A549 (cell line): ENCODE results near the gene CACNA1G. TPM values are rescaled to one million over a fixed set of nuclear protein-coding genes. Genes with fewer than 3 reads are reported as not detected.

Experiments
- ATAC-seq, 2 experiments: fragments of 200-7000 bp in 1 of 2; fragments of >200 bp in 1 of 2; cut with Nextera tagmentation in 1 of 2; cut with Tn5 transposase in 1 of 2; 3 replicates each; pipeline versions ENCODE4 v1.8.0 to v1.9.1; 2018 to 2020; ENCODE audit warnings: mild to moderate bottlenecking in 1 of 2, moderate library complexity in 1 of 2
- CTCF ChIA-PET: fragments of 300-600 bp; sonication (Branson Sonifier 250); formaldehyde crosslinking; extraction: SDS; loops from one replicate; lab custom pipeline; 2021; ENCODE audit warnings: antibody characterized with exemption, inconsistent platforms; lab: Yijun Ruan, JAX
- POLR2A ChIA-PET: fragments of 350-600 bp; formaldehyde crosslinking; extraction: SDS; loops from one replicate; lab custom pipeline; 2021; ENCODE audit warnings: antibody characterized with exemption, inconsistent platforms; lab: Yijun Ruan, JAX
- DNase-seq, 2 experiments: peaks; one replicate each; pipeline versions ENCODE4 v3.0.0 to v3.0.0-alpha.2; 2011 to 2016; ENCODE audit warnings: low read depth in 1 of 2, low spot score in 1 of 2
- FAIRE-seq: peaks from 2 replicates; lab custom pipeline; 2011; peaks lifted over from hg19 to GRCh38; lab: Jason Lieb, UNC
- H3K27ac ChIP-seq, 2 experiments: fragments of >200 bp; sonication (Bioruptor Twin); formaldehyde crosslinking; 3 replicates each; pipeline ENCODE4 v1.5.1; 2016 to 2017
- H3K4me1 ChIP-seq: fragments of >200 bp; sonication (Bioruptor Twin); formaldehyde crosslinking; 3 replicates; pipeline ENCODE4 v1.6.1; 2016
- H3K4me2 ChIP-seq: fragments of >200 bp; sonication (Bioruptor Twin); formaldehyde crosslinking; 3 replicates; pipeline ENCODE4 v1.6.1; 2016
- H3K4me3 ChIP-seq: fragments of >200 bp; sonication (Bioruptor Twin); formaldehyde crosslinking; 3 replicates; pipeline ENCODE4 v1.5.1; 2016
- H3K9me3 ChIP-seq: fragments of >200 bp; sonication (Bioruptor Twin); formaldehyde crosslinking; 3 replicates; pipeline ENCODE4 v1.6.1; 2016
- CHD4 ChIP-seq: fragments of 200-600 bp; sonication (generic); IDR thresholded peaks from 2 replicates; pipeline ENCODE4 v1.6.1; 2016; ENCODE audit warnings: antibody characterized with exemption, mild to moderate bottlenecking, borderline replicate concordance
- EHF ChIP-seq: fragments of 250-450 bp; sonication (Bioruptor Pico); IDR thresholded peaks from 2 replicates; pipeline ENCODE4 v1.5.0; 2020; ENCODE audit warnings: mild to moderate bottlenecking
- EHMT2 ChIP-seq: fragments of 200-600 bp; sonication (generic); IDR thresholded peaks from 2 replicates; pipeline ENCODE4 v1.6.1; 2016; ENCODE audit warnings: antibody characterized with exemption, low read depth, mild to moderate bottlenecking, moderate library complexity
- FOSL2 ChIP-seq, 2 experiments: fragments of 450-650 bp in 1 of 2; fragments of >200 bp in 1 of 2; sonication (Bioruptor Twin) in 1 of 2; formaldehyde crosslinking; IDR thresholded peaks; 2 replicates each; pipeline versions ENCODE4 v1.5.0 to v1.6.1; 2016 to 2020; ENCODE audit warnings: mild to moderate bottlenecking in 1 of 2, moderate library complexity in 1 of 2
- HOXB13 ChIP-seq: fragments of 250-450 bp; sonication (Bioruptor Pico); IDR thresholded peaks from 2 replicates; pipeline ENCODE4 v1.5.0; 2020; ENCODE audit warnings: low read depth, mild to moderate bottlenecking, moderate library complexity
- HOXB5 ChIP-seq: fragments of 250-450 bp; sonication (Bioruptor Pico); IDR thresholded peaks from 2 replicates; pipeline ENCODE4 v1.5.0; 2020; ENCODE audit warnings: mild to moderate bottlenecking, moderate library complexity
- KDM1A ChIP-seq: fragments of 200-600 bp; sonication (generic); IDR thresholded peaks from 2 replicates; pipeline ENCODE4 v1.6.1; 2016; ENCODE audit warnings: low read depth, mild to moderate bottlenecking
- MAFK ChIP-seq: fragments of 450-650 bp; IDR thresholded peaks from 2 replicates; pipeline ENCODE4 v1.6.1; 2014; ENCODE audit not compliant: partially characterized antibody
- MAZ ChIP-seq: fragments of 150-350 bp; IDR thresholded peaks from 2 replicates; pipeline ENCODE4 v1.6.1; 2014; ENCODE audit warnings: antibody characterized with exemption, low read depth, low read length, borderline replicate concordance
- MYC ChIP-seq: IDR thresholded peaks from 2 replicates; pipeline ENCODE4 v1.6.1; 2012; ENCODE audit warnings: mild to moderate bottlenecking, inconsistent platforms, low read length, improper control_type of control experiment, borderline replicate concordance
- NR3C1 ChIP-seq: fragments of >200 bp; sonication (Bioruptor Twin); formaldehyde crosslinking; IDR thresholded peaks from 3 replicates; pipeline ENCODE4 v1.6.1; 2017
- POLR2AphosphoS2 ChIP-seq: conservative IDR thresholded peaks from 2 replicates; pipeline ENCODE4 v1.6.1; 2012; ENCODE audit warnings: low read length, improper control_type of control experiment, inconsistent platforms
- RARB ChIP-seq: fragments of 250-450 bp; sonication (Bioruptor Pico); IDR thresholded peaks from 2 replicates; pipeline ENCODE4 v1.8.0; 2021; ENCODE audit warnings: mild to moderate bottlenecking, moderate library complexity
- RCOR1 ChIP-seq: fragments of 150-350 bp; IDR thresholded peaks from 2 replicates; pipeline ENCODE4 v1.6.1; 2014; ENCODE audit warnings: antibody characterized with exemption, low read length, low read depth
- TP53 ChIP-seq: fragments of 250-450 bp; sonication (Bioruptor Pico); IDR thresholded peaks from 2 replicates; pipeline ENCODE4 v1.5.0; 2021; ENCODE audit warnings: mild to moderate bottlenecking, moderate library complexity
- ZC3H11A ChIP-seq: fragments of 450-650 bp; IDR thresholded peaks from 2 replicates; pipeline ENCODE4 v1.6.1; 2014; ENCODE audit warnings: antibody characterized with exemption, mild to moderate bottlenecking
- ZFP36 ChIP-seq: fragments of 450-650 bp; IDR thresholded peaks from 2 replicates; pipeline ENCODE4 v1.6.1; 2014; ENCODE audit warnings: borderline replicate concordance; ENCODE audit not compliant: partially characterized antibody
- ZNF302 ChIP-seq: fragments of 250-450 bp; sonication (Bioruptor Pico); IDR thresholded peaks from 2 replicates; pipeline ENCODE4 v1.9.0; 2021; ENCODE audit warnings: inconsistent platforms, mild to moderate bottlenecking, moderate library complexity
- ZSCAN20 ChIP-seq: fragments of 250-450 bp; sonication (Bioruptor Pico); IDR thresholded peaks from 2 replicates; pipeline ENCODE4 v1.8.0; 2022; ENCODE audit warnings: mild to moderate bottlenecking, moderate library complexity
- WGBS: methylation state at CpG from one replicate; pipeline ENCODE4 v1.1.6; 2017; ENCODE audit errors: missing lambda C conversion rate; 5-methylcytosine and 5-hydroxymethylcytosine counted together
- polyA plus RNA-seq, 4 experiments: library from polyadenylated mRNA; depleted of rRNA in 3 of 4; stranded (reverse); fragments of >200 nt; fragmentation: RNase III in 1 of 4; extraction: RNeasy Plus Mini Kit Qiagen cat#74134 plus additional on column Dnase treatment in 1 of 4; gene quantifications; 2 replicates in 3 of 4; 3 replicates in 1 of 4; pipeline ENCODE4 v1.2.3, GENCODE V29; 2011 to 2017
- TF ChIP-seq, protein P1 (sequence below): fragments of >200 bp; sonication (Bioruptor Twin); formaldehyde crosslinking; IDR thresholded peaks from 3 replicates; pipeline ENCODE4 v1.5.1; 2016
- TF ChIP-seq, protein P2 (sequence below): fragments of 250-450 bp; sonication (Bioruptor Pico); IDR thresholded peaks from 2 replicates; pipeline ENCODE4 v1.5.0; 2021; ENCODE audit warnings: mild to moderate bottlenecking, moderate library complexity, borderline replicate concordance
- TF ChIP-seq, protein P3 (sequence below): fragments of >200 bp; sonication (Bioruptor Twin); formaldehyde crosslinking; IDR thresholded peaks from 2 replicates; pipeline ENCODE4 v1.6.1; 2016
- TF ChIP-seq, protein P4 (sequence below): fragments of 250-450 bp; sonication (Bioruptor Pico); IDR thresholded peaks from 2 replicates; pipeline ENCODE4 v1.5.0; 2020; ENCODE audit warnings: low read depth, mild to moderate bottlenecking, moderate library complexity

CACNA1G gene
- polyA plus RNA-seq, 2 of the 4 experiments (the other 2 are of a cell fraction) = 4.0 to 8.9 TPM

DNA sequence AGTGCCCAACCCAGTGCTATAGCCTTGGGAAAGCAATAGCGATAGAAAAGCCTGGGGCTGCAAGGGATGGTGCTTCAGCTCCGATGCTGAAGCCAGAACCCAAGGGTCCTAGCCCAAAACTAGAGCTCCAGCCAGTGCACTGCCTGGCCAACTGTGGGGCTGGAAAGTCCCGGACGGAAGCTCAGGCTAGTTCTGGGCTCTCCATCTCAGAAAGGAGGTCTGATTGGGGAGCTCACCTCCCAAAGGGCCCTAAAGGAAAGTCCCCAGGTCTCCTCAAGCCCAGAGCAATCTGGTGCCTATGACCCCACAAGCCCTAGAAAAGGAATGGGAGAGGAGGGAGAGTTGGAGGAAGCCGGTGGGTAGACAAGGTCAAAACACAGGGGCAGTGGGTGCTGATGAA lies 72.1 kb downstream of the CACNA1G start:
- WGBS = 96% methylated on average over 5 of the region's 5 CpGs
- no peak for FAIRE-seq
- no peak for DNase-seq
- peaks cover 84% of the 10 kb centered on the region for H3K4me1 ChIP-seq
- ATAC-seq = no peak
- POLR2A ChIA-PET = no interaction called here
- CTCF ChIA-PET = interaction anchor here (0.8 to 48.0 kb wide), 8 partner anchors 10 to 433 kb away, joined by 3 to 2097 read pairs (median 3); partner anchors contain the start of gene ANKRD40
- H3K27ac ChIP-seq = peak overlapping the region; percentile 99 to 100
- no peak for TF ChIP-seq MAZ
- no peaks in the 10 kb centered on the region for H3K9me3 ChIP-seq
- H3K4me2 ChIP-seq = peak overlapping the region; percentile 56; the same call in 2 of the 3 replicates
- no peak overlapping the region for H3K4me3 ChIP-seq

DNA sequence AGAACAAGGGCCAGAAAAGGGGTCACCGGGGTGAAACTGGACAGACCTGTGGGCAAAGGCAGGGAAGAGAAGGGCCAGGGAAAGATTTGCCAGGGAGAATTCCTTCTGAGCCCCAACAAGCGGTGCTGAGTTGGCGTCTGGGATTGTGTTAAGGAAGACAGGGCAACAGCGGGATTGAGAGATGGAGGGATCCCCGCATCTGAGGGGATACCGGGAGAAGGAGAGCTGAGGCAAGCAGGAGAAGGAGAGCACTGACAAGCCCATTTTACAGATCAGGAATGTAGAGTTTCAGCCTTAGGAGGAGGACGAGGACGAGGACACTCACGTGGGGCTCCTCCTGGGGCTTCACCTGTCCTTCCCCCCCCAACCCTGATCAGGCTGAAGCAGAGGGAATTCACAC lies 73.2 kb downstream of the CACNA1G start:
- peak overlapping the region; percentile 92; the same call in 2 of the 3 replicates for H3K4me3 ChIP-seq
- peak overlapping the region; percentile 92 for H3K4me2 ChIP-seq
- ATAC-seq (no peak), FAIRE-seq (no peak), DNase-seq (no peak)
- H3K27ac ChIP-seq = peak overlapping the region; percentile 99 to 100
- TF ChIP-seq RCOR1 = peak; percentile 51; the same call in 1 of the 2 replicates
- peak; percentile 54 for TF ChIP-seq MAFK
- no peak for TF ChIP-seq HOXB13 (CRISPR knock-in tag)
- TF ChIP-seq, protein P1, sequence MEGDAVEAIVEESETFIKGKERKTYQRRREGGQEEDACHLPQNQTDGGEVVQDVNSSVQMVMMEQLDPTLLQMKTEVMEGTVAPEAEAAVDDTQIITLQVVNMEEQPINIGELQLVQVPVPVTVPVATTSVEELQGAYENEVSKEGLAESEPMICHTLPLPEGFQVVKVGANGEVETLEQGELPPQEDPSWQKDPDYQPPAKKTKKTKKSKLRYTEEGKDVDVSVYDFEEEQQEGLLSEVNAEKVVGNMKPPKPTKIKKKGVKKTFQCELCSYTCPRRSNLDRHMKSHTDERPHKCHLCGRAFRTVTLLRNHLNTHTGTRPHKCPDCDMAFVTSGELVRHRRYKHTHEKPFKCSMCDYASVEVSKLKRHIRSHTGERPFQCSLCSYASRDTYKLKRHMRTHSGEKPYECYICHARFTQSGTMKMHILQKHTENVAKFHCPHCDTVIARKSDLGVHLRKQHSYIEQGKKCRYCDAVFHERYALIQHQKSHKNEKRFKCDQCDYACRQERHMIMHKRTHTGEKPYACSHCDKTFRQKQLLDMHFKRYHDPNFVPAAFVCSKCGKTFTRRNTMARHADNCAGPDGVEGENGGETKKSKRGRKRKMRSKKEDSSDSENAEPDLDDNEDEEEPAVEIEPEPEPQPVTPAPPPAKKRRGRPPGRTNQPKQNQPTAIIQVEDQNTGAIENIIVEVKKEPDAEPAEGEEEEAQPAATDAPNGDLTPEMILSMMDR = no peak; the same call in 2 of the 3 replicates
- peaks cover 84% of the 10 kb centered on the region for H3K4me1 ChIP-seq
- H3K9me3 ChIP-seq = no peaks in the 10 kb centered on the region
- CTCF ChIA-PET = interaction anchor here (1.0 to 48.0 kb wide), 6 partner anchors 6 to 434 kb away, joined by 3 to 2097 read pairs (median 9); partner anchors contain the start of gene ANKRD40
- 95% methylated on average over 9 of the region's 9 CpGs for WGBS
- POLR2A ChIA-PET = interaction anchor here (1.1 to 1.2 kb wide), 2 partner anchors 59 to 73 kb away, joined by 3 to 7 read pairs; partner anchors contain the start of gene CACNA1G

DNA sequence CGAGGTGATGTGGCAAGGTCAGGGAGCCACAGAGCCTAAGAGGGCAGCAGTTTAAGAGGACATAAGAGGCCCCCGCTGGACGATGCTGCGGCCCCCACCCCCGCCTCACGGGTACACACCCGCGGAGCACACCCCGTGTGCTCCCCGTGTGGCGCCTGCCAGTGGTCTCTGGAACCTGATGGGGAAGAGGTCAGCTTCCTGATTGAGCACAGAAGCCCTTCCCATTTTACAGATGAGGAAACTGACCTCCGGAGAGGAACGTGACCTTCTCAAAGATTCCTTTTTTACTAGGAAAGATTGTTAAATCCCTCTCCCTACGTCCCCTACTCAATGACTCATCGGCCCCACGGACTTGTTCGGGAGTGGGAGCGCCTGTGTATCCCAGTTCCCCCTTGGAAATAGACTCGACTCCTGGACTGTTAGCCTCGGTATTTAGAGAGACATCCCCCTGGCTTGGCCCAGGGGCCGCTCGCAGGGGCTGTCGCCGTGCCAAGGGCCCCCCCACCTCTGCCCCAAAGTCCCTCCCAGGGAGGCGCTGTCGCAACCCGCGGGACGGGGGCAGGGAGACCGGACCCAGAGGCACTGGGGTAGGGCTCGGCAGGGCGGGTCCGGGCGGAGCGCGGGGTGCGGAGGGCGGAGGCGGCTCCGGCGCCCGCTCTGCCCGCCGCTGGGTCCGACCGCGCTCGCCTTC lies 73.9 kb downstream of the CACNA1G start, which contains the start of gene ABCC3:
Gene ABCC3, plus strand, starts transcription at position 658 of the 691 bp plus-strand sequence. CDS start 56 bp downstream, outside the sequence.
- CTCF ChIA-PET = interaction anchor here (0.6 to 48.0 kb wide), 4 partner anchors 7 to 83 kb away, joined by 3 to 2097 read pairs (median 96); partner anchors contain the start of gene ANKRD40
- DNase-seq = peak; percentile 87
- POLR2A ChIA-PET = interaction anchor here (1.1 to 8.0 kb wide), 3 partner anchors 26 to 74 kb away, joined by 3 to 237 read pairs (median 7); partner anchors contain the start of gene CACNA1G
- ATAC-seq = peak; percentile 11 to 18; a peak in 3 of 6 replicates
- peak within 1 kb of the TSS; percentile 92 for H3K4me3 ChIP-seq
- 4% methylated on average over 30 of the region's 48 CpGs for WGBS
- peak within 1 kb of the TSS; percentile 92 for H3K4me2 ChIP-seq
- peak; percentile 67 for FAIRE-seq
- no peaks in the 10 kb centered on the region for H3K9me3 ChIP-seq
- peaks cover 80% of the 10 kb centered on the region for H3K4me1 ChIP-seq
- H3K27ac ChIP-seq = peak within 1 kb of the TSS; percentile 99 to 100
- TF ChIP-seq, protein P2, sequence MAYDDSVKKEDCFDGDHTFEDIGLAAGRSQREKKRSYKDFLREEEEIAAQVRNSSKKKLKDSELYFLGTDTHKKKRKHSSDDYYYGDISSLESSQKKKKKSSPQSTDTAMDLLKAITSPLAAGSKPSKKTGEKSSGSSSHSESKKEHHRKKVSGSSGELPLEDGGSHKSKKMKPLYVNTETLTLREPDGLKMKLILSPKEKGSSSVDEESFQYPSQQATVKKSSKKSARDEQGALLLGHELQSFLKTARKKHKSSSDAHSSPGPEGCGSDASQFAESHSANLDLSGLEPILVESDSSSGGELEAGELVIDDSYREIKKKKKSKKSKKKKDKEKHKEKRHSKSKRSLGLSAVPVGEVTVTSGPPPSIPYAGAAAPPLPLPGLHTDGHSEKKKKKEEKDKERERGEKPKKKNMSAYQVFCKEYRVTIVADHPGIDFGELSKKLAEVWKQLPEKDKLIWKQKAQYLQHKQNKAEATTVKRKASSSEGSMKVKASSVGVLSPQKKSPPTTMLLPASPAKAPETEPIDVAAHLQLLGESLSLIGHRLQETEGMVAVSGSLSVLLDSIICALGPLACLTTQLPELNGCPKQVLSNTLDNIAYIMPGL = no peak
- TF ChIP-seq TP53 (CRISPR knock-in tag) (no peak), KDM1A (peak; percentile 99), EHF (CRISPR knock-in tag) (no peak), NR3C1 (no peak), MYC (no peak), ZC3H11A (no peak), ZNF302 (CRISPR knock-in tag) (no peak), ZSCAN20 (CRISPR knock-in tag) (no peak), HOXB5 (CRISPR knock-in tag) (no peak), FOSL2 (IDR thresholded peaks at IDR 0.05) (peak; percentile 83), FOSL2 (CRISPR knock-in tag; IDR thresholded peaks at IDR 0.05) (peak; percentile 95), CHD4 (peak; percentile 97), EHMT2 (no peak), HOXB13 (CRISPR knock-in tag) (peak; percentile 76; the same call in 1 of the 2 replicates), ZFP36 (no peak), RARB (CRISPR knock-in tag) (no peak), POLR2AphosphoS2 (no peak)
- TF ChIP-seq, protein P3, sequence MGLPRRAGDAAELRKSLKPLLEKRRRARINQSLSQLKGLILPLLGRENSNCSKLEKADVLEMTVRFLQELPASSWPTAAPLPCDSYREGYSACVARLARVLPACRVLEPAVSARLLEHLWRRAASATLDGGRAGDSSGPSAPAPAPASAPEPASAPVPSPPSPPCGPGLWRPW = no peak
- TF ChIP-seq, protein P1 = no peak
- TF ChIP-seq, protein P4, sequence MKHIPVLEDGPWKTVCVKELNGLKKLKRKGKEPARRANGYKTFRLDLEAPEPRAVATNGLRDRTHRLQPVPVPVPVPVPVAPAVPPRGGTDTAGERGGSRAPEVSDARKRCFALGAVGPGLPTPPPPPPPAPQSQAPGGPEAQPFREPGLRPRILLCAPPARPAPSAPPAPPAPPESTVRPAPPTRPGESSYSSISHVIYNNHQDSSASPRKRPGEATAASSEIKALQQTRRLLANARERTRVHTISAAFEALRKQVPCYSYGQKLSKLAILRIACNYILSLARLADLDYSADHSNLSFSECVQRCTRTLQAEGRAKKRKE (CRISPR knock-in tag) = 0 out of 2 replicates have a peak, but pooled peaks have one; percentile 32
